ENCODE measurements around the gene TOX3. TPM values are rescaled to one million over a fixed set of nuclear protein-coding genes. Genes with fewer than 3 reads are reported as not detected.

TOX3 gene
- total and polyA plus RNA-seq, 2 experiments from 2014 or later = 0.24 to 0.79 TPM

GRCh38 chr16:52547834-52548215, 882 bp upstream of the TOX3 start:
- DNase-seq (ENCODE audit: low read depth in 1 of 2, low spot score in 1 of 2) = no peak
- no peaks in the 10 kb centered on the region for H3K4me1 ChIP-seq (ENCODE audit: low read depth)
- peaks cover 98% of the 10 kb centered on the region for H3K27me3 ChIP-seq
- H3K9me3 ChIP-seq (ENCODE audit: low read depth) = no peaks in the 10 kb centered on the region
- H3K36me3 ChIP-seq = no peaks in the 10 kb centered on the region
- no peak overlapping the region for H3K4me3 ChIP-seq
- TF ChIP-seq CTCF (IDR thresholded peaks at IDR 0.05; ENCODE audit: low read depth, low read length) = no peak
- H3K27ac ChIP-seq = no peak overlapping the region

GRCh38 chr16:52546291-52547003, 496 bp downstream of the TOX3 start:
- H3K4me3 ChIP-seq = peak overlapping the region; percentile 38
- no peaks in the 10 kb centered on the region for H3K36me3 ChIP-seq
- no peaks in the 10 kb centered on the region for H3K4me1 ChIP-seq (ENCODE audit: low read depth)
- no peak for TF ChIP-seq CTCF (IDR thresholded peaks at IDR 0.05; ENCODE audit: low read depth, low read length)
- H3K27ac ChIP-seq = no peak overlapping the region
- peaks cover 87% of the 10 kb centered on the region for H3K27me3 ChIP-seq
- no peaks in the 10 kb centered on the region for H3K9me3 ChIP-seq (ENCODE audit: low read depth)
- DNase-seq (ENCODE audit: low read depth in 1 of 2, low spot score in 1 of 2) = peak in 1 of 2 donors; percentile 12

- Histone ChIP-seq H3K4me3 (peak overlapping the region; percentile 38), H3K27ac (no peak overlapping the region), H3K36me3 (no peaks in the 10 kb centered on the region), H3K4me1 (ENCODE audit: low read depth) (no peaks in the 10 kb centered on the region), H3K27me3 (peaks cover 82% of the 10 kb centered on the region), H3K9me3 (ENCODE audit: low read depth) (no peaks in the 10 kb centered on the region)
- TF ChIP-seq CTCF (IDR thresholded peaks at IDR 0.05; ENCODE audit: low read depth, low read length) = no peak
- no peak for DNase-seq (ENCODE audit: low read depth in 1 of 2, low spot score in 1 of 2)
Observed at GRCh38 chr16:52545898-52546266, 1.1 kb downstream of the TOX3 start.

- DNase-seq (ENCODE audit: low read depth in 1 of 2, low spot score in 1 of 2) = peak in 1 of 2 donors; percentile 33
- no peak overlapping the region for H3K27ac ChIP-seq
- peaks cover 77% of the 10 kb centered on the region for H3K27me3 ChIP-seq
- H3K4me1 ChIP-seq (ENCODE audit: low read depth) = no peaks in the 10 kb centered on the region
- H3K36me3 ChIP-seq = no peaks in the 10 kb centered on the region
- peak overlapping the region; percentile 38 for H3K4me3 ChIP-seq
- TF ChIP-seq CTCF (IDR thresholded peaks at IDR 0.05; ENCODE audit: low read depth, low read length) = no peak
- no peaks in the 10 kb centered on the region for H3K9me3 ChIP-seq (ENCODE audit: low read depth)
Observed at GRCh38 chr16:52545222-52545897, 1.6 kb downstream of the TOX3 start.

- DNase-seq (ENCODE audit: low read depth in 1 of 2, low spot score in 1 of 2) = no peak
- H3K4me3 ChIP-seq = peak overlapping the region; percentile 38
- no peak overlapping the region for H3K27ac ChIP-seq
- H3K4me1 ChIP-seq (ENCODE audit: low read depth) = no peaks in the 10 kb centered on the region
- no peak for TF ChIP-seq CTCF (IDR thresholded peaks at IDR 0.05; ENCODE audit: low read depth, low read length)
- H3K9me3 ChIP-seq (ENCODE audit: low read depth) = no peaks in the 10 kb centered on the region
- no peaks in the 10 kb centered on the region for H3K36me3 ChIP-seq
- peaks cover 70% of the 10 kb centered on the region for H3K27me3 ChIP-seq
Observed at GRCh38 chr16:52544703-52545102, 2.2 kb downstream of the TOX3 start.

All from cardiac muscle cell (in vitro differentiated cells and primary cell).